CD14-positive monocyte (primary cell): Measurements from ENCODE around the gene FXR1. TPM values are rescaled to one million over a fixed set of nuclear protein-coding genes. Genes with fewer than 3 reads are reported as not detected.
"Not testable (repeated sequence)": the region's sequence is repeated elsewhere in the genome, so short reads cannot be mapped to it uniquely, and the experiment has no call there.

Source experiments
- DNase-seq, 3 donors: peaks; one replicate each; pipeline ENCODE4 v3.0.0-alpha.2; 2011 to 2022
- H2AFZ ChIP-seq: 2 replicates; pipeline ENCODE4 v1.6.0; 2012; ENCODE audit warnings: mild to moderate bottlenecking, low read depth, low read length, inconsistent platforms; ENCODE audit not compliant: insufficient read depth, poor library complexity, severe bottlenecking
- H3K27ac ChIP-seq, 2 donors: 1 replicate in 1 of 2; 2 replicates in 1 of 2; pipeline ENCODE4 v1.5.1; 2012 to 2013; ENCODE audit warnings: low read length in 2 of 2, control low read depth in 1 of 2, inconsistent platforms in 1 of 2, low read depth in 1 of 2, mild to moderate bottlenecking in 1 of 2
- H3K27me3 ChIP-seq, 2 donors: one replicate each; pipeline versions ENCODE4 v1.6.0 to v1.6.1; 2011 to 2013; ENCODE audit warnings: low read length in 2 of 2; ENCODE audit not compliant: control insufficient read depth in 2 of 2, insufficient read depth in 2 of 2
- H3K36me3 ChIP-seq, 2 donors: replicated peaks in 1 of 2; 1 replicate in 1 of 2; 2 replicates in 1 of 2; pipeline versions ENCODE4 v1.5.1 to v1.6.1; 2012 to 2013; ENCODE audit warnings: low read length in 2 of 2, control low read depth in 1 of 2, inconsistent platforms in 1 of 2, mild to moderate bottlenecking in 1 of 2; ENCODE audit not compliant: insufficient read depth in 2 of 2, control insufficient read depth in 1 of 2
- H3K4me1 ChIP-seq, 2 donors: 1 replicate in 1 of 2; 2 replicates in 1 of 2; pipeline versions ENCODE4 v1.5.1 to v1.6.1; 2012 to 2013; ENCODE audit warnings: low read length in 2 of 2, control low read depth in 1 of 2, inconsistent platforms in 1 of 2, mild to moderate bottlenecking in 1 of 2, moderate library complexity in 1 of 2; ENCODE audit not compliant: insufficient read depth in 2 of 2, control insufficient read depth in 1 of 2
- H3K4me2 ChIP-seq: replicated peaks from 2 replicates; pipeline ENCODE3; 2012; ENCODE audit warnings: low read length, moderate library complexity, mild to moderate bottlenecking; ENCODE audit not compliant: poor library complexity, severe bottlenecking; ENCODE audit errors: extremely low read depth
- H3K4me3 ChIP-seq, 3 experiments: fragments of 200-600 bp in 1 of 3; sonication (generic) in 1 of 3; replicated peaks in 1 of 3; 1 replicate in 2 of 3; 2 replicates in 1 of 3; pipeline ENCODE4 v1.5.1; 2011 to 2013; ENCODE audit warnings: low read length in 3 of 3, mild to moderate bottlenecking in 3 of 3, control low read depth in 2 of 3, low read depth in 2 of 3, inconsistent platforms in 1 of 3, moderate library complexity in 1 of 3
- H3K79me2 ChIP-seq: 2 replicates; pipeline ENCODE4 v1.6.0; 2012; ENCODE audit warnings: mild to moderate bottlenecking, control low read depth, inconsistent platforms, low read length, moderate library complexity; ENCODE audit not compliant: insufficient read depth
- H3K9ac ChIP-seq: 2 replicates; pipeline ENCODE4 v1.6.0; 2017; ENCODE audit warnings: low read length, mild to moderate bottlenecking; ENCODE audit not compliant: insufficient read depth, poor library complexity, severe bottlenecking
- H3K9me3 ChIP-seq, 2 donors: replicated peaks in 1 of 2; 1 replicate in 1 of 2; 2 replicates in 1 of 2; pipeline versions ENCODE4 v1.5.1 to v1.6.1; 2012 to 2013; ENCODE audit warnings: low read length in 2 of 2, control low read depth in 1 of 2; ENCODE audit not compliant: control insufficient read depth in 1 of 2, insufficient read depth in 1 of 2
- H4K20me1 ChIP-seq: 2 replicates; pipeline ENCODE4 v1.6.0; 2012; ENCODE audit warnings: mild to moderate bottlenecking, low read length, control low read depth, moderate library complexity; ENCODE audit not compliant: insufficient read depth
- H3K27ac Mint-ChIP-seq, 7 donors: one replicate each; pipeline ENCODE4 v1.8.0; 2020; ENCODE audit warnings: mild to moderate bottlenecking in 7 of 7, mixed read lengths in 7 of 7, moderate library complexity in 6 of 7, inconsistent platforms in 2 of 7
- H3K27me3 Mint-ChIP-seq, 3 donors: one replicate each; pipeline ENCODE4 v1.8.0; 2021 to 2022; ENCODE audit warnings: low read depth in 3 of 3, mild to moderate bottlenecking in 3 of 3, mixed read lengths in 3 of 3, moderate library complexity in 3 of 3, inconsistent platforms in 1 of 3
- H3K36me3 Mint-ChIP-seq, 2 donors: one replicate each; pipeline ENCODE4 v1.8.0; 2020; ENCODE audit warnings: mixed read lengths in 2 of 2, inconsistent platforms in 1 of 2, mild to moderate bottlenecking in 1 of 2
- H3K4me1 Mint-ChIP-seq: one replicate; pipeline ENCODE4 v1.8.0; 2020; ENCODE audit warnings: mild to moderate bottlenecking, mixed read lengths
- H3K4me3 Mint-ChIP-seq, 2 donors: one replicate each; pipeline ENCODE4 v1.8.0; 2020; ENCODE audit warnings: mild to moderate bottlenecking in 2 of 2, mixed read lengths in 2 of 2, moderate library complexity in 1 of 2
- H3K9me3 Mint-ChIP-seq, 7 donors: one replicate each; pipeline ENCODE4 v1.8.0; 2020 to 2022; ENCODE audit warnings: mixed read lengths in 7 of 7, mild to moderate bottlenecking in 6 of 7, moderate library complexity in 6 of 7, inconsistent platforms in 2 of 7
- CTCF ChIP-seq: fragments of 200-600 bp; IDR thresholded peaks from one replicate; pipeline ENCODE4 v1.8.0; 2022; ENCODE audit warnings: antibody characterized with exemption, mild to moderate bottlenecking
- WGBS: methylation state at CpG from one replicate; pipeline ENCODE4 v1.1.5; 2013; ENCODE audit warnings: missing lambda C conversion rate; ENCODE audit not compliant: insufficient coverage; 5-methylcytosine and 5-hydroxymethylcytosine counted together
- intact Hi-C, 2 donors: fragments of 100-400 bp; cut with micrococcal nuclease; formaldehyde crosslinking; loops; one replicate each; pipeline versions ENCODE4 v1.15.0 to v1.15.1; 2023
- polyA plus RNA-seq, 3 donors: library from polyadenylated mRNA; depleted of rRNA in 1 of 3; unstranded in 2 of 3; stranded (reverse) in 1 of 3; fragments of 300-500 nt in 2 of 3; fragments of >200 nt in 1 of 3; fragmentation: Illumina TruSeq in 2 of 3; gene quantifications; 1 replicate in 2 of 3; 2 replicates in 1 of 3; pipeline ENCODE4 v1.2.3, GENCODE V29; 2012 to 2021

The FXR1 gene
- polyA plus RNA-seq, 3 donors: 22.4 to 58.6 (median 32.3) TPM

GRCh38 chr3:180983136-180983535 is 70.7 kb downstream of the FXR1 start:
- H3K4me1 ChIP-seq: no peaks in the 10 kb centered on the region
- WGBS: no CpG with 5 or more reads among the region's 2 CpGs
- Mint-ChIP-seq H3K9me3 (no peaks in the 10 kb centered on the region), H3K36me3 (peaks cover 24 to 27% of the 10 kb centered on the region in 2 donors), H3K27me3 (no peaks in the 10 kb centered on the region), H3K4me3 (no peak overlapping the region), H3K27ac (no peak overlapping the region), H3K4me1 (no peaks in the 10 kb centered on the region)
- no peaks in the 10 kb centered on the region for H4K20me1 ChIP-seq
- H3K36me3 ChIP-seq: peaks cover 26 to 85% of the 10 kb centered on the region in 2 donors
- DNase-seq: no peak
- H3K9ac ChIP-seq: no peak overlapping the region
- no peak overlapping the region for H3K4me2 ChIP-seq
- no peaks in the 10 kb centered on the region for H3K9me3 ChIP-seq
- no peak overlapping the region for H2AFZ ChIP-seq
- H3K4me3 ChIP-seq: no peak overlapping the region
- no peak for TF ChIP-seq CTCF
- no peak overlapping the region for H3K27ac ChIP-seq
- peaks cover 2% of the 10 kb centered on the region for H3K79me2 ChIP-seq
- intact Hi-C loops: no loop called here
- no peaks in the 10 kb centered on the region for H3K27me3 ChIP-seq

- Mint-ChIP-seq H3K4me1 (peaks cover 16% of the 10 kb centered on the region), H3K36me3 (peaks cover 10 to 19% of the 10 kb centered on the region in 2 donors), H3K27ac (peak overlapping the region in 1 of 7 donors; percentile 2)
- peaks cover 10 to 55% of the 10 kb centered on the region in 2 donors for H3K36me3 ChIP-seq
- H3K4me3 ChIP-seq, H4K20me1 ChIP-seq, DNase-seq, H3K9ac ChIP-seq, H2AFZ ChIP-seq, H3K27me3 Mint-ChIP-seq, H3K27me3 ChIP-seq, H3K9me3 Mint-ChIP-seq, H3K9me3 ChIP-seq, H3K27ac ChIP-seq, H3K4me3 Mint-ChIP-seq, H3K4me2 ChIP-seq: not testable (repeated sequence)
- intact Hi-C loops: loop anchor here in 1 of 2 donors (5.0 kb wide), 1 partner anchor 74 kb away; the partner anchor contains the start of gene FXR1
- H3K79me2 ChIP-seq: peaks cover 14% of the 10 kb centered on the region
- H3K4me1 ChIP-seq: peaks cover 13 to 19% of the 10 kb centered on the region in 2 donors
- WGBS: 89% methylated on average over 4 of the region's 10 CpGs
Observed at GRCh38 chr3:180986366-180986765, 73.9 kb downstream of the FXR1 start.
